ENCODE results near the gene SSBP3. TPM values are rescaled to one million over a fixed set of nuclear protein-coding genes. Genes with fewer than 3 reads are reported as not detected.

SSBP3 gene
- total RNA-seq, 1 experiment from 2014 or later = 26.5 TPM

GRCh38 chr1:54190526-54190925, 215.7 kb downstream of the SSBP3 start:
- no peaks in the 10 kb centered on the region for H3K27me3 ChIP-seq (ENCODE audit: insufficient read depth, low read depth)
- no peaks in the 10 kb centered on the region for H3F3A ChIP-seq (ENCODE audit: insufficient read depth, low read depth)
- no peak overlapping the region for H3K27ac ChIP-seq
- no peak for TF ChIP-seq EZH2 (IDR thresholded peaks at IDR 0.05; ENCODE audit: low read depth)
- TF ChIP-seq, protein P1, sequence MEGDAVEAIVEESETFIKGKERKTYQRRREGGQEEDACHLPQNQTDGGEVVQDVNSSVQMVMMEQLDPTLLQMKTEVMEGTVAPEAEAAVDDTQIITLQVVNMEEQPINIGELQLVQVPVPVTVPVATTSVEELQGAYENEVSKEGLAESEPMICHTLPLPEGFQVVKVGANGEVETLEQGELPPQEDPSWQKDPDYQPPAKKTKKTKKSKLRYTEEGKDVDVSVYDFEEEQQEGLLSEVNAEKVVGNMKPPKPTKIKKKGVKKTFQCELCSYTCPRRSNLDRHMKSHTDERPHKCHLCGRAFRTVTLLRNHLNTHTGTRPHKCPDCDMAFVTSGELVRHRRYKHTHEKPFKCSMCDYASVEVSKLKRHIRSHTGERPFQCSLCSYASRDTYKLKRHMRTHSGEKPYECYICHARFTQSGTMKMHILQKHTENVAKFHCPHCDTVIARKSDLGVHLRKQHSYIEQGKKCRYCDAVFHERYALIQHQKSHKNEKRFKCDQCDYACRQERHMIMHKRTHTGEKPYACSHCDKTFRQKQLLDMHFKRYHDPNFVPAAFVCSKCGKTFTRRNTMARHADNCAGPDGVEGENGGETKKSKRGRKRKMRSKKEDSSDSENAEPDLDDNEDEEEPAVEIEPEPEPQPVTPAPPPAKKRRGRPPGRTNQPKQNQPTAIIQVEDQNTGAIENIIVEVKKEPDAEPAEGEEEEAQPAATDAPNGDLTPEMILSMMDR (conservative IDR thresholded peaks at IDR 0.05) = no peak
- no peaks in the 10 kb centered on the region for H3K9me3 ChIP-seq (ENCODE audit: insufficient read depth, low read depth)
- no peaks in the 10 kb centered on the region for H3K9me2 ChIP-seq (ENCODE audit: insufficient read depth)
- intact Hi-C loops (cut with micrococcal nuclease; ENCODE audit: unreplicated experiment) = no loop called here
- H2AFZ ChIP-seq = no peak overlapping the region
- H3K4me2 ChIP-seq = no peak overlapping the region
- ChIA-PET POLR2A (ENCODE audit: unreplicated experiment) (no interaction called here), CTCF (no interaction called here)
- no peak for DNase-seq
- no peak overlapping the region for H3K4me3 ChIP-seq
- H3K79me2 ChIP-seq (ENCODE audit: low read depth) = no peaks in the 10 kb centered on the region
- no peaks in the 10 kb centered on the region for H3K36me3 ChIP-seq (ENCODE audit: low read depth)
- no TSS peak for BruUV-seq (replicated peaks)
- H4K20me1 ChIP-seq (ENCODE audit: insufficient read depth) = no peaks in the 10 kb centered on the region
- H3K4me1 ChIP-seq (replicated peaks; ENCODE audit: insufficient read depth) = no peaks in the 10 kb centered on the region

- CTCF ChIA-PET = no interaction called here
- TF ChIP-seq, protein P1 (conservative IDR thresholded peaks at IDR 0.05) = no peak
- TF ChIP-seq EZH2 (IDR thresholded peaks at IDR 0.05; ENCODE audit: low read depth) = no peak
Observed at GRCh38 chr1:54188291-54188690, 217.9 kb downstream of the SSBP3 start.

DNA sequence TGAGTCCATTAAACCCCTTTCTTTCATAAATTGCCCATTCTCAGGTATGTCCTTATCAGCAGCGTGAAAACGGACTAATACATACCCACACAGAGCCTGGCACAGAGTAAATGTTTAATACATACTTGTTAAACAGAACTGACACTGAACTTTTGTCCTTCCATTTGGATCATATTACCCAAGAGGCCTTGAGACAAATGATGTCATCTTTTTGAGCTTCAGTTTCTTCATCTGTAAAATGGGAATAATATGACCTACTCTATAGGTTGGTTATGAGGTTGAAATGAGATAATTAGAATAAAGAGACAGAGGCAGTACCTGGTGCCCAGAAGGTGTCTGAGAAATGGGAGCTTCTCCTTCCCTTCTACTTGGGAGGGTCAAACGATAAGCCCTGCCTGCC, 220.1 kb downstream of the SSBP3 start:
- no peak overlapping the region for H3K4me2 ChIP-seq
- no peaks in the 10 kb centered on the region for H3K4me1 ChIP-seq (replicated peaks; ENCODE audit: insufficient read depth)
- no peaks in the 10 kb centered on the region for H3K27me3 ChIP-seq (ENCODE audit: insufficient read depth, low read depth)
- ChIA-PET CTCF (interaction anchor here (0.6 kb wide), 1 partner anchor 65 kb away, joined by 9 read pairs; no protein-coding TSS in a partner anchor), POLR2A (ENCODE audit: unreplicated experiment) (no interaction called here)
- no peaks in the 10 kb centered on the region for H3F3A ChIP-seq (ENCODE audit: insufficient read depth, low read depth)
- no peaks in the 10 kb centered on the region for H3K79me2 ChIP-seq (ENCODE audit: low read depth)
- H3K4me3 ChIP-seq = no peak overlapping the region
- no peaks in the 10 kb centered on the region for H3K36me3 ChIP-seq (ENCODE audit: low read depth)
- H3K9me2 ChIP-seq (ENCODE audit: insufficient read depth) = no peaks in the 10 kb centered on the region
- H2AFZ ChIP-seq = no peak overlapping the region
- TF ChIP-seq, protein P1 (conservative IDR thresholded peaks at IDR 0.05) = no peak
- no peak for TF ChIP-seq EZH2 (IDR thresholded peaks at IDR 0.05; ENCODE audit: low read depth)
- H3K9me3 ChIP-seq (ENCODE audit: insufficient read depth, low read depth) = no peaks in the 10 kb centered on the region
- H4K20me1 ChIP-seq (ENCODE audit: insufficient read depth) = no peaks in the 10 kb centered on the region
- no peak for DNase-seq
- BruUV-seq (replicated peaks) = no TSS peak
- intact Hi-C loops (cut with micrococcal nuclease; ENCODE audit: unreplicated experiment) = no loop called here
- H3K27ac ChIP-seq = no peak overlapping the region

More at GRCh38 chr1:54188291-54188690, 217.9 kb downstream of the SSBP3 start:
- no peak overlapping the region for H3K4me3 ChIP-seq
- DNase-seq = no peak
- H3K9me2 ChIP-seq (ENCODE audit: insufficient read depth) = no peaks in the 10 kb centered on the region
- BruUV-seq (replicated peaks) = no TSS peak
- H3K27ac ChIP-seq = no peak overlapping the region
- H3K36me3 ChIP-seq (ENCODE audit: low read depth) = no peaks in the 10 kb centered on the region
- H3K9me3 ChIP-seq (ENCODE audit: insufficient read depth, low read depth) = no peaks in the 10 kb centered on the region
- no peak overlapping the region for H2AFZ ChIP-seq
- no peaks in the 10 kb centered on the region for H4K20me1 ChIP-seq (ENCODE audit: insufficient read depth)
- H3K4me1 ChIP-seq (replicated peaks; ENCODE audit: insufficient read depth) = no peaks in the 10 kb centered on the region
- no peaks in the 10 kb centered on the region for H3K79me2 ChIP-seq (ENCODE audit: low read depth)
- no peaks in the 10 kb centered on the region for H3F3A ChIP-seq (ENCODE audit: insufficient read depth, low read depth)
- no peak overlapping the region for H3K4me2 ChIP-seq
- POLR2A ChIA-PET (ENCODE audit: unreplicated experiment) = interaction anchor here (0.7 kb wide), 1 partner anchor 12 kb away, joined by 5 read pairs; the partner anchor contains the start of gene MRPL37
- no peaks in the 10 kb centered on the region for H3K27me3 ChIP-seq (ENCODE audit: insufficient read depth, low read depth)
- intact Hi-C loops (cut with micrococcal nuclease; ENCODE audit: unreplicated experiment) = no loop called here
